Kidney (tissue), 14 donors: Measurements from ENCODE around the gene TGFBR3. TPM values are rescaled to one million over a fixed set of nuclear protein-coding genes. Genes with fewer than 3 reads are reported as not detected.

Experiments
- DNase-seq, 5 donors: peaks; one replicate each; pipeline ENCODE4 v3.0.0-alpha.2; 2013 to 2020
- FAIRE-seq: peaks from 2 replicates; lab custom pipeline; 2012; peaks lifted over from hg19 to GRCh38; lab: Jason Lieb, UNC
- H3K27ac ChIP-seq, 2 donors: one replicate each; pipeline ENCODE4 v1.7.0; 2013; ENCODE audit warnings: low read depth in 2 of 2, low read length in 2 of 2, inconsistent platforms in 1 of 2
- H3K27me3 ChIP-seq: one replicate; pipeline ENCODE4 v1.7.1; 2013; ENCODE audit warnings: low read length, inconsistent platforms; ENCODE audit not compliant: control insufficient read depth, insufficient read depth
- H3K36me3 ChIP-seq, 3 donors: one replicate each; pipeline versions ENCODE4 v1.7.0 to v1.7.1; 2013; ENCODE audit warnings: low read length in 3 of 3, control low read depth in 1 of 3, inconsistent platforms in 1 of 3; ENCODE audit not compliant: insufficient read depth in 3 of 3, control insufficient read depth in 2 of 3
- H3K4me1 ChIP-seq, 3 donors: one replicate each; pipeline versions ENCODE4 v1.7.0 to v1.7.1; 2013; ENCODE audit warnings: low read length in 3 of 3, inconsistent platforms in 1 of 3, low read depth in 1 of 3; ENCODE audit not compliant: control insufficient read depth in 2 of 3, insufficient read depth in 2 of 3
- H3K4me3 ChIP-seq, 3 donors: one replicate each; pipeline versions ENCODE4 v1.7.0 to v1.8.1; 2013; ENCODE audit warnings: low read length in 3 of 3, control low read depth in 1 of 3, inconsistent platforms in 1 of 3
- H3K9ac ChIP-seq, 3 donors: one replicate each; pipeline versions ENCODE4 v1.7.0 to v1.7.1; 2013; ENCODE audit warnings: low read length in 3 of 3, control low read depth in 1 of 3, inconsistent platforms in 1 of 3
- H3K9me3 ChIP-seq, 3 donors: one replicate each; pipeline versions ENCODE4 v1.7.0 to v1.7.1; 2013; ENCODE audit warnings: low read length in 3 of 3, control low read depth in 1 of 3, inconsistent platforms in 1 of 3; ENCODE audit not compliant: control insufficient read depth in 2 of 3, insufficient read depth in 1 of 3
- intact Hi-C: fragments of 100-400 bp; cut with DNase I; formaldehyde crosslinking; loops from one replicate; pipeline ENCODE4 v1.11.1; 2022
- polyA plus RNA-seq: library from polyadenylated mRNA; stranded (reverse); fragments of 350-450 nt; fragmentation: Illumina TruSeq; extraction: RNeasy Lipid Tissue Mini Kit (QIAGEN cat#74804); gene quantifications from one replicate; pipeline ENCODE4 v1.2.3, GENCODE V29; 2014; ENCODE audit warnings: low read depth, low replicate concordance; ENCODE audit not compliant: insufficient read depth
- total RNA-seq: library from RNA; stranded (reverse); fragmentation: NEBNext Ultra II Directional; extraction: Animal tissue kit (Norgen Biotek cat#: 25700); gene quantifications from one replicate; pipeline ENCODE4 v1.2.1, GENCODE V29; 2021
- TF ChIP-seq, protein P1 (sequence below): IDR thresholded peaks from 3 replicates; pipeline ENCODE4 v1.5.1; 2012; ENCODE audit warnings: mild to moderate bottlenecking, moderate library complexity, borderline replicate concordance; ENCODE audit not compliant: insufficient read depth; ENCODE audit errors: extremely low read depth
- donor health status: control.
- donor health status: control.
- donor health status: control.
- donor health status: control.
- donor health status: control.
- donor health status: DM: yes; HTN: yes; CAD: no.
- donor health status: Normal renal cell carcinoma (clear cell type).

Gene TGFBR3
- total and polyA plus RNA-seq, 2 donors from 2014 or later, result 15.8 to 57.9 TPM

DNA sequence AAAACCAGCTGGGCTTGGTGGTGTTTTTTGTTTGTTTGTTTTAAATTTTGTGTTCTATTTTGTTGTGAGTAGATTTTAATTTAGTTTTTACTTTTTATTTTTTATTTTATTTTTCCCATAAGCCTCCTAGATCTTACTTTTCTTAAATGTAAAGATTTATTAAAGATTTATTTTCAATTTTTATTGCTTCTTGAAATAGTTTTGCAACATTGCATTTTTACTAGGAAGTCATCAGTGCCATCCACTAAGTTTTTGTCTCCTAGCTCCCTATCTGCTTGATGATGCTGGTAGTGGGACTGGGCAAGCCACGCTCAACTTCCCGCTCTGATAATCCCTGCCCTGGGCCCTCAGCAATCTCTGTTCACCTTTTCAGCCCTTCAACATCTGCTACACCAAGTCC is 209.9 kb downstream of the TGFBR3 start:
- DNase-seq, result no peak
- H3K36me3 ChIP-seq, result no peaks in the 10 kb centered on the region
- H3K4me3 ChIP-seq, result no peak overlapping the region
- H3K27ac ChIP-seq, result no peak overlapping the region
- FAIRE-seq, result peak; percentile 11
- intact Hi-C loops, result no loop called here
- H3K4me1 ChIP-seq, result peaks cover 0 to 2% (median 0%) of the 10 kb centered on the region in 3 donors
- TF ChIP-seq, protein P1, sequence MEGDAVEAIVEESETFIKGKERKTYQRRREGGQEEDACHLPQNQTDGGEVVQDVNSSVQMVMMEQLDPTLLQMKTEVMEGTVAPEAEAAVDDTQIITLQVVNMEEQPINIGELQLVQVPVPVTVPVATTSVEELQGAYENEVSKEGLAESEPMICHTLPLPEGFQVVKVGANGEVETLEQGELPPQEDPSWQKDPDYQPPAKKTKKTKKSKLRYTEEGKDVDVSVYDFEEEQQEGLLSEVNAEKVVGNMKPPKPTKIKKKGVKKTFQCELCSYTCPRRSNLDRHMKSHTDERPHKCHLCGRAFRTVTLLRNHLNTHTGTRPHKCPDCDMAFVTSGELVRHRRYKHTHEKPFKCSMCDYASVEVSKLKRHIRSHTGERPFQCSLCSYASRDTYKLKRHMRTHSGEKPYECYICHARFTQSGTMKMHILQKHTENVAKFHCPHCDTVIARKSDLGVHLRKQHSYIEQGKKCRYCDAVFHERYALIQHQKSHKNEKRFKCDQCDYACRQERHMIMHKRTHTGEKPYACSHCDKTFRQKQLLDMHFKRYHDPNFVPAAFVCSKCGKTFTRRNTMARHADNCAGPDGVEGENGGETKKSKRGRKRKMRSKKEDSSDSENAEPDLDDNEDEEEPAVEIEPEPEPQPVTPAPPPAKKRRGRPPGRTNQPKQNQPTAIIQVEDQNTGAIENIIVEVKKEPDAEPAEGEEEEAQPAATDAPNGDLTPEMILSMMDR, result no peak
- H3K9ac ChIP-seq, result no peak overlapping the region
- H3K9me3 ChIP-seq, result no peaks in the 10 kb centered on the region
- H3K27me3 ChIP-seq, result no peaks in the 10 kb centered on the region

DNA sequence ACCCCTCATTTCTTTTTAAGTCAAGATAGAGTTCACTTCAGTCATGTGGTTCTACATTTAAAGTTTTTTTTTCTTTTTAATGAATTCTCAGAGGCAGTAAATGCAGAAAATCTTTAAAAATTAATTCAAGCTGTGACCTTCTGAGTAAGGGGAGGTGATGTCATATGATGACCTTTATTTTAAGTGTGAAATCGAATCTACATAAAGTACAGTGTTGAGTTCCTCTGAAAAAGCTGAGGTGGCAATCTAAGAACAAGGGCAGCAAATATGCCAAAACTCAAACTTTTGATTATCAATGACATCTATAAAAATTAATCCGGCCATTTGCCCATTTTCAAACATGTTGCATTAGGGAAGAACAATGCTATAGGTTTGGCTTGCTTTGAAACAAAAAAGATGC is 211.8 kb downstream of the TGFBR3 start:
- no peaks in the 10 kb centered on the region for H3K9me3 ChIP-seq
- no peaks in the 10 kb centered on the region for H3K27me3 ChIP-seq
- H3K27ac ChIP-seq, result no peak overlapping the region
- intact Hi-C loops, result no loop called here
- no peaks in the 10 kb centered on the region for H3K36me3 ChIP-seq
- no peak overlapping the region for H3K9ac ChIP-seq
- FAIRE-seq, result no peak
- no peak for DNase-seq
- no peak overlapping the region for H3K4me3 ChIP-seq
- H3K4me1 ChIP-seq, result peaks cover 0 to 2% (median 0%) of the 10 kb centered on the region in 3 donors
- TF ChIP-seq, protein P1, result no peak

GRCh38 chr1:91673613-91674012 is 212.3 kb downstream of the TGFBR3 start:
- H3K27ac ChIP-seq, result no peak overlapping the region
- DNase-seq, result peak in 3 of 5 donors; percentile 22 to 85 (median 80)
- no peaks in the 10 kb centered on the region for H3K9me3 ChIP-seq
- H3K9ac ChIP-seq, result no peak overlapping the region
- no peak overlapping the region for H3K4me3 ChIP-seq
- peaks cover 0 to 2% (median 0%) of the 10 kb centered on the region in 3 donors for H3K4me1 ChIP-seq
- no peaks in the 10 kb centered on the region for H3K36me3 ChIP-seq
- no peak for FAIRE-seq
- TF ChIP-seq, protein P1, result no peak
- intact Hi-C loops, result no loop called here
- H3K27me3 ChIP-seq, result no peaks in the 10 kb centered on the region

DNA sequence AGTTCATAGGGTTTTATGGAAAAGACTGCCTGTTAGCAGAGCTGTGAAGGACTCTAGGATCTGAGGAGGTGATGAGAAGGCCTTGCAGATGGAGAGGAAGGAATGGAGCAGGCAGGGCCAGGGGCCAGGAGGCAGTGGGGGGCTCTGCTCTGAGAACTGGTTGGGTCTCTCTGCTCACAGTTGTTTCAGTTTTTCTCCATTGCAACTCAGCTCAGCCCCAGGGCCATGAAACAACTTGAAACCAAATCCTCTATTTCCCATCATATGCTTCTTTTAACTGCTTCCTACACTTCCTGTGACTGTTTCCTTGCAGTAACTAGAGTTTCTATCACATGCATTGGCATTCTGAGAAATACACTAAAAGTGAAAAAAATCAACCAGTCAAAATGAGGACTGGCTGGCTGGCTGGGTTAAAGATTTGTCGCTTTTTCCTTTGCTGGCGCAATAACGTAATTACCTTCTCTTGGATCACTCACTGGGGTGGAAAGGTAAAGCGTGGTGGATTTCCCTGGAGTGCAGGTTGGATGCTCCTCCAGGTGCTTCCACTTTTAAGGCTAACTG is 213.3 kb downstream of the TGFBR3 start:
- no peaks in the 10 kb centered on the region for H3K9me3 ChIP-seq
- H3K9ac ChIP-seq, result no peak overlapping the region
- TF ChIP-seq, protein P1, result no peak
- H3K4me1 ChIP-seq, result peaks cover 0 to 2% (median 0%) of the 10 kb centered on the region in 3 donors
- DNase-seq, result no peak
- no peak overlapping the region for H3K27ac ChIP-seq
- H3K4me3 ChIP-seq, result no peak overlapping the region
- FAIRE-seq, result no peak
- H3K27me3 ChIP-seq, result no peaks in the 10 kb centered on the region
- H3K36me3 ChIP-seq, result no peaks in the 10 kb centered on the region
- intact Hi-C loops, result no loop called here
